Nephron (organoid): ENCODE data around the gene LCORL.

ENCODE experiments used
- H3K27ac Mint-ChIP-seq, 3 experiments: 2 replicates each; pipeline ENCODE4 v1.8.0; 2020; ENCODE audit warnings: mixed read lengths in 3 of 3, mild to moderate bottlenecking in 2 of 3, moderate library complexity in 1 of 3
- H3K27me3 Mint-ChIP-seq: 2 replicates; pipeline ENCODE4 v1.8.0; 2021; ENCODE audit warnings: low read depth, mild to moderate bottlenecking, moderate library complexity, mixed read lengths
- H3K36me3 Mint-ChIP-seq: 2 replicates; pipeline ENCODE4 v1.8.0; 2020; ENCODE audit warnings: low read depth, mixed read lengths
- H3K4me1 Mint-ChIP-seq: 2 replicates; pipeline ENCODE4 v1.8.0; 2020; ENCODE audit warnings: mixed read lengths
- H3K4me3 Mint-ChIP-seq, 3 experiments: 2 replicates each; pipeline ENCODE4 v1.8.0; 2020; ENCODE audit warnings: mild to moderate bottlenecking in 3 of 3, mixed read lengths in 3 of 3, moderate library complexity in 2 of 3
- H3K9me3 Mint-ChIP-seq: 2 replicates; pipeline ENCODE4 v1.8.0; 2020; ENCODE audit warnings: mixed read lengths
- TF ChIP-seq, protein P1 (sequence below), 3 experiments: fragments of 200-600 bp; sonication (generic); IDR thresholded peaks; one replicate each; pipeline ENCODE4 v1.5.0; 2021; ENCODE audit warnings: antibody characterized with exemption in 3 of 3; ENCODE audit not compliant: unreplicated experiment in 3 of 3

The LCORL gene

DNA sequence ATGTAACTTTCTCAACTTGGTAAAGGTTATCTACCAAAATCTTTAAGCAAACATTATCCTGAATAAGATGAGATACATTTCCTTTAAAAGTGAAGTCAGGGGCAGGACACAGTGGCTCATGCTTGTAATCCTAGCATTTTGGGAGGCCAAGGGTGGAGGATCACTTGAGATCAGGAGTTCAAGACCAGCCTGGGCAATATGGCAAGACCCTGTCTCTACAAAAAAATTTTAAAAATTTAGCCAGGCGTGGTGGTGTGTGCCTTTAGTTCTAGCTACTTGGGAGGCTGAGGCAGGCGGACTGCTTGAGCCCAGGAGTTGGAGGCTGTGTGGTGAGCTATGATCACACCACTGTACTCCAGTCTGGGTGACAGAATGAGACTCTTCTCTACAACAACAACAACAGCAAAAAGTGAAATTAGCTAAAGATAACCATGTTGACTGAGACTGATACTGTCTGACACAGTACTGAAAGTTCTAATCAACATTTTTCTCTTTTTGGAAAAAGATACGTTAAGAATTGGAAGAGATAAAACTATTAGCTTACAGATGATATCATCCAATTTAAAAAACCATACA, 215.9 kb downstream of the LCORL start:
- peaks cover 26% of the 10 kb centered on the region for H3K4me1 Mint-ChIP-seq
- H3K4me3 Mint-ChIP-seq: no peak overlapping the region
- no peak overlapping the region for H3K27ac Mint-ChIP-seq
- H3K36me3 Mint-ChIP-seq: peaks cover 48% of the 10 kb centered on the region
- TF ChIP-seq, protein P1, sequence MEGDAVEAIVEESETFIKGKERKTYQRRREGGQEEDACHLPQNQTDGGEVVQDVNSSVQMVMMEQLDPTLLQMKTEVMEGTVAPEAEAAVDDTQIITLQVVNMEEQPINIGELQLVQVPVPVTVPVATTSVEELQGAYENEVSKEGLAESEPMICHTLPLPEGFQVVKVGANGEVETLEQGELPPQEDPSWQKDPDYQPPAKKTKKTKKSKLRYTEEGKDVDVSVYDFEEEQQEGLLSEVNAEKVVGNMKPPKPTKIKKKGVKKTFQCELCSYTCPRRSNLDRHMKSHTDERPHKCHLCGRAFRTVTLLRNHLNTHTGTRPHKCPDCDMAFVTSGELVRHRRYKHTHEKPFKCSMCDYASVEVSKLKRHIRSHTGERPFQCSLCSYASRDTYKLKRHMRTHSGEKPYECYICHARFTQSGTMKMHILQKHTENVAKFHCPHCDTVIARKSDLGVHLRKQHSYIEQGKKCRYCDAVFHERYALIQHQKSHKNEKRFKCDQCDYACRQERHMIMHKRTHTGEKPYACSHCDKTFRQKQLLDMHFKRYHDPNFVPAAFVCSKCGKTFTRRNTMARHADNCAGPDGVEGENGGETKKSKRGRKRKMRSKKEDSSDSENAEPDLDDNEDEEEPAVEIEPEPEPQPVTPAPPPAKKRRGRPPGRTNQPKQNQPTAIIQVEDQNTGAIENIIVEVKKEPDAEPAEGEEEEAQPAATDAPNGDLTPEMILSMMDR (IDR thresholded peaks at IDR 0.05; ENCODE audit: unreplicated experiment in 3 of 3): no peak
- H3K27me3 Mint-ChIP-seq: no peaks in the 10 kb centered on the region
- H3K9me3 Mint-ChIP-seq: no peaks in the 10 kb centered on the region

DNA sequence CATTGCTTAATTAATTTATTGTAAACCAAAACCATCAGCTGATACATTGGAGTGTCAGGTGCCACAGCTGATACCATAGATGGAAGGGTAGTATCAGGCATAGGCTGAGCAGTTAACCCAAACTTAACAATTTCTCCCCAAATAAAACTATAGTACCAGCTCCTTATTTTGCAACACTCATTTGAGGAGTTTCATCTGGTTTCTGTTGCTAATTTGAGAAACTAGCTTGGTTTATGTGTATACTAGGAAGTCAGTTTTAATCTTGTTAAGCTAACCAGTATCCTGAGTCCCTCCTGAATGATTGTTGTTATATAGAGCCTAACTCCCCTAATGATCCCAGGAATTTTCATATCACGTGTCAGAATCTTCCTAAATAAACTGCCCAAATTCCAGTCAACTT, 223.7 kb downstream of the LCORL start:
- H3K27me3 Mint-ChIP-seq: no peaks in the 10 kb centered on the region
- no peaks in the 10 kb centered on the region for H3K9me3 Mint-ChIP-seq
- no peak overlapping the region for H3K27ac Mint-ChIP-seq
- TF ChIP-seq, protein P1 (IDR thresholded peaks at IDR 0.05; ENCODE audit: unreplicated experiment in 3 of 3): no peak
- H3K4me3 Mint-ChIP-seq: no peak overlapping the region
- H3K4me1 Mint-ChIP-seq: no peaks in the 10 kb centered on the region
- peaks cover 68% of the 10 kb centered on the region for H3K36me3 Mint-ChIP-seq

DNA sequence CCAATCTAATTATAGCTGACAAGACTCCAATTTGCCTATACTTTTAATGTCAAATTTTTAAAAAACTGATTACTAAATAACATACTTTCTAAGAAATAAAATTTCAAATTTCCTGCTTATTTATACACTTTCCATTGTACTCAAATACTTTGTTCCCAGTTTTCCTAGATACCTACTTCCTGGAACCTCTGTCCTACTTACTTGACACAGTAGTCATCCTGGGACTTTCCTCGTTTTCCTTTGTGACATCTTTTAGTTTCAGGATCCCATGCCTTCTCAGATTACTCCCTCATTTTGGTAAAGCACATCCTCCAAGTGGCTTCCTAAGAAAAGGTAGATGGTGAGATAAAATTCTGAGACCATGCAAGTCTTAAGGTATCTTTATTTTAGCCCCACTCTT, 226.8 kb downstream of the LCORL start:
- Mint-ChIP-seq H3K27ac (no peak overlapping the region), H3K4me3 (no peak overlapping the region), H3K27me3 (no peaks in the 10 kb centered on the region), H3K9me3 (no peaks in the 10 kb centered on the region), H3K36me3 (peaks cover 67% of the 10 kb centered on the region), H3K4me1 (no peaks in the 10 kb centered on the region)
- TF ChIP-seq, protein P1 (IDR thresholded peaks at IDR 0.05; ENCODE audit: unreplicated experiment in 3 of 3): no peak
